Astrocyte (in vitro differentiated cells and primary cell): Measurements from ENCODE around the gene PLXDC2.

Source experiments
- CTCF ChIP-seq: IDR thresholded peaks from 2 replicates; pipeline ENCODE4 v1.5.1; 2011; ENCODE audit warnings: low read depth, mild to moderate bottlenecking, inconsistent platforms, low read length, moderate library complexity; ENCODE audit not compliant: insufficient read depth
- EZH2 ChIP-seq: IDR thresholded peaks from 2 replicates; pipeline ENCODE4 v1.6.1; 2012; ENCODE audit warnings: mild to moderate bottlenecking, low read length, inconsistent platforms; ENCODE audit not compliant: insufficient read depth

GRCh38 chr10:19892677-19893076 lies 76.4 kb downstream of the PLXDC2 start:
- TF ChIP-seq CTCF (no peak), EZH2 (no peak)
